T-helper 2 cell treated with Interferon-gamma antibody and Interleukin-4, amounts not matched to agents 5 μg/mL and 100 μg/mL, for 36 hours (primary cell): ENCODE data around the gene POU4F3.
"Not testable (repeated sequence)": the region's sequence is repeated elsewhere in the genome, so short reads cannot be mapped to it uniquely, and the experiment has no call there.

Experiments used
- DNase-seq: peaks from one replicate; pipeline ENCODE4 v3.0.0; 2021; ENCODE audit warnings: low spot score
- H3K27ac Mint-ChIP-seq: one replicate; pipeline ENCODE4 v1.8.0; 2021; ENCODE audit warnings: mild to moderate bottlenecking, mixed read lengths
- H3K27me3 Mint-ChIP-seq: one replicate; pipeline ENCODE4 v1.8.0; 2021; ENCODE audit warnings: low read depth, mixed read lengths
- H3K36me3 Mint-ChIP-seq: one replicate; pipeline ENCODE4 v1.8.0; 2021; ENCODE audit warnings: low read depth, mixed read lengths
- H3K4me1 Mint-ChIP-seq: one replicate; pipeline ENCODE4 v1.8.0; 2021; ENCODE audit warnings: low read depth, mixed read lengths
- H3K4me3 Mint-ChIP-seq: one replicate; pipeline ENCODE4 v1.8.0; 2022; ENCODE audit warnings: mild to moderate bottlenecking, moderate library complexity, mixed read lengths
- H3K9me3 Mint-ChIP-seq: one replicate; pipeline ENCODE4 v1.8.0; 2021; ENCODE audit warnings: mixed read lengths

POU4F3 gene, protein sequence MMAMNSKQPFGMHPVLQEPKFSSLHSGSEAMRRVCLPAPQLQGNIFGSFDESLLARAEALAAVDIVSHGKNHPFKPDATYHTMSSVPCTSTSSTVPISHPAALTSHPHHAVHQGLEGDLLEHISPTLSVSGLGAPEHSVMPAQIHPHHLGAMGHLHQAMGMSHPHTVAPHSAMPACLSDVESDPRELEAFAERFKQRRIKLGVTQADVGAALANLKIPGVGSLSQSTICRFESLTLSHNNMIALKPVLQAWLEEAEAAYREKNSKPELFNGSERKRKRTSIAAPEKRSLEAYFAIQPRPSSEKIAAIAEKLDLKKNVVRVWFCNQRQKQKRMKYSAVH

DNA sequence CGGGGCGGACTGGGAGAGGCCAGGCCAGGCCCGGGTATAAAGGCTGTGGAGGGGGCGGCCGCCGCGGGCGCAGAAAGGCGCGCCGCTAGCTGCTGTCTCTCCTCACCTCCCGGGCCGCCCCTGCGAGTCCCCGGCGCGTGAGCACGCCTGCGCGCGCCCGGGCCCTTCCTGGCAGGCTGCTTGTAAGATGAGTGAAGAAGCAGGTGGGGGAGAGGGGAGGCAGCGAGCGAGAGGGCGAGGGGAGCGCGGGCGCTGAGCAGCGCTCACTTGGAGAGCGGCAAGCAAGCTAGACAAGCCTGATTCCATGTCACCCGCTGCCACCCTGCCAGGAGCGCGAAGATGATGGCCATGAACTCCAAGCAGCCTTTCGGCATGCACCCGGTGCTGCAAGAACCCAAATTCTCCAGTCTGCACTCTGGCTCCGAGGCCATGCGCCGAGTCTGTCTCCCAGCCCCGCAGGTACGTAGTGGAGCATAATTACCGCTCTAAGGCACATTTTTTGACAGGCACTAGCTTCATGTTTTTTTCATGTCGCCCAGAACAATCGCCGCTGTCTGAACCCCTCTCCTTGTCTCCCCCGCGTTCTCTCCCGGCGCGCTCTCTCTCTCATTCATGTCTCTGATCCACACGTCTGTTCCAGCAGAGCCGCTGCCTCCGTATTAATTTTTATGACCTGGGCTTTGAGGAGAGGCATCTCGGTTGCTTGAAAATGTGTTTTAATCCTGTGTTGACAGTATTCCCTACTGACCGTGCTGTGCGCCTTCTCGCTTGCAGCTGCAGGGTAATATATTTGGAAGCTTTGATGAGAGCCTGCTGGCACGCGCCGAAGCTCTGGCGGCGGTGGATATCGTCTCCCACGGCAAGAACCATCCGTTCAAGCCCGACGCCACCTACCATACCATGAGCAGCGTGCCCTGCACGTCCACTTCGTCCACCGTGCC lies at the start of gene POU4F3:
POU4F3 (plus strand) TSS at position 66 of the 941 bp plus-strand sequence; CDS start at position 340, 274 bp downstream.
- Mint-ChIP-seq H3K4me3 (no peak within 1 kb of the TSS), H3K9me3 (no peaks in the 10 kb centered on the region), H3K27ac (peak within 1 kb of the TSS; percentile 68), H3K27me3 (peaks cover 95% of the 10 kb centered on the region), H3K36me3 (no peaks in the 10 kb centered on the region), H3K4me1 (peaks cover 2% of the 10 kb centered on the region)
- no peak for DNase-seq

GRCh38 chr5:146290318-146290717 lies 48.3 kb upstream of the POU4F3 start:
- Mint-ChIP-seq H3K4me3 (no peak overlapping the region), H3K27me3 (no peaks in the 10 kb centered on the region), H3K27ac (no peak overlapping the region), H3K4me1 (no peaks in the 10 kb centered on the region), H3K36me3 (peaks cover 12% of the 10 kb centered on the region), H3K9me3 (no peaks in the 10 kb centered on the region)
- DNase-seq = no peak

- Mint-ChIP-seq H3K4me3 (no peak overlapping the region), H3K27me3 (no peaks in the 10 kb centered on the region), H3K36me3 (peaks cover 7% of the 10 kb centered on the region), H3K9me3 (no peaks in the 10 kb centered on the region), H3K4me1 (no peaks in the 10 kb centered on the region), H3K27ac (no peak overlapping the region)
- no peak for DNase-seq
Measured at GRCh38 chr5:146291421-146292074, 47.1 kb upstream of the POU4F3 start.

DNA sequence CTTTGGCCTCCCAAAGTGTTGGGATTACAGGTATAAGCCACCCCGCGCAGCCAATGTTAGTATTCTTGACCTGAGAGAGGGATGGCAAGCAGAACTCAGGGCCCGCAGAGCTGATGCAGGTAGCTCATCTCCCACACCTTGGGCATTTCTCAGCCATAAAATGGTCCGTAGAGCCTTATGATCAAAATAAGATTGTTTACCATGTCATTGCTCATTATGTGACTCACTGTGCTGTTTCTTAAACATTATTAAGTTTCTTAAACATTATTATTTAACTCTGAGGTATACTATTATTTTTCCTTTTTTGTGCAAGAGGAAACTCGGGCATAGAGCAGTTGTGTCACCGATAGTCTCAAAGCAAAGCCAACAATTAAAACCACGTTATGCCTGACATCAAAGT lies 42.4 kb upstream of the POU4F3 start:
- Mint-ChIP-seq H3K27ac (no peak overlapping the region), H3K4me3 (no peak overlapping the region), H3K9me3 (no peaks in the 10 kb centered on the region), H3K27me3 (peaks cover 3% of the 10 kb centered on the region), H3K36me3 (no peaks in the 10 kb centered on the region), H3K4me1 (no peaks in the 10 kb centered on the region)
- DNase-seq = no peak

GRCh38 chr5:146298920-146299319 lies 39.7 kb upstream of the POU4F3 start:
- not testable (repeated sequence) for H3K27ac Mint-ChIP-seq, H3K4me3 Mint-ChIP-seq, H3K9me3 Mint-ChIP-seq, H3K4me1 Mint-ChIP-seq, H3K36me3 Mint-ChIP-seq, DNase-seq
- H3K27me3 Mint-ChIP-seq = peaks cover 13% of the 10 kb centered on the region

DNA sequence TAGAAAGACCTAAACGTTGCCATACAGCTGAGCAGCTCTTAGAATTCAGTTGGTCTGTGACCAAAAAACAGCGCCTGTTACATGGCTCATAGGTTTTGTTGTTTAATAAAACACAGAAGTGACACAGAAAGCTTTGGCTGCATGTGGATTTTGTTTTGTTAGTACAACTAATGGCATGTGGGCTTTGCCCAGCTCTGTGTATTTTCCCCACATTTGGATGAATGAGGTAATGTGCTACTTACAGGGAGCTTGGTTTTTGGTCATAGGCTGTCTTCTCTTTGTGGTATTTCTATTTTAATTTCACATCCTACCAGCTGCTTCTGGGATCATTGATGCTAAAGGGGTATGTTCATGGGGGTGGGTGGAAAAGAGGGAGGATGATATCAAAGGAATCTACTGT lies 37.0 kb upstream of the POU4F3 start:
- Mint-ChIP-seq H3K27ac (no peak overlapping the region), H3K4me3 (no peak overlapping the region), H3K4me1 (no peaks in the 10 kb centered on the region), H3K27me3 (peaks cover 23% of the 10 kb centered on the region), H3K9me3 (no peaks in the 10 kb centered on the region), H3K36me3 (no peaks in the 10 kb centered on the region)
- no peak for DNase-seq

- Mint-ChIP-seq H3K27ac (no peak overlapping the region), H3K27me3 (peaks cover 23% of the 10 kb centered on the region), H3K4me1 (no peaks in the 10 kb centered on the region), H3K9me3 (no peaks in the 10 kb centered on the region), H3K36me3 (no peaks in the 10 kb centered on the region), H3K4me3 (no peak overlapping the region)
- no peak for DNase-seq
Measured at GRCh38 chr5:146302406-146302805, 36.2 kb upstream of the POU4F3 start.

GRCh38 chr5:146306838-146307237 lies 31.8 kb upstream of the POU4F3 start:
- Mint-ChIP-seq H3K36me3 (no peaks in the 10 kb centered on the region), H3K4me1 (no peaks in the 10 kb centered on the region), H3K9me3 (no peaks in the 10 kb centered on the region), H3K4me3 (no peak overlapping the region), H3K27ac (no peak overlapping the region), H3K27me3 (peaks cover 31% of the 10 kb centered on the region)
- DNase-seq = no peak

GRCh38 chr5:146307796-146308195 lies 30.8 kb upstream of the POU4F3 start:
- Mint-ChIP-seq H3K27me3 (peaks cover 32% of the 10 kb centered on the region), H3K9me3 (no peaks in the 10 kb centered on the region), H3K4me3 (no peak overlapping the region), H3K4me1 (no peaks in the 10 kb centered on the region), H3K27ac (no peak overlapping the region), H3K36me3 (no peaks in the 10 kb centered on the region)
- DNase-seq = no peak

GRCh38 chr5:146310540-146310939 lies 28.1 kb upstream of the POU4F3 start:
- Mint-ChIP-seq H3K9me3 (no peaks in the 10 kb centered on the region), H3K27me3 (peaks cover 33% of the 10 kb centered on the region), H3K4me3 (no peak overlapping the region), H3K36me3 (no peaks in the 10 kb centered on the region), H3K4me1 (peaks cover 2% of the 10 kb centered on the region), H3K27ac (no peak overlapping the region)
- no peak for DNase-seq

- Mint-ChIP-seq H3K36me3 (no peaks in the 10 kb centered on the region), H3K27me3 (peaks cover 29% of the 10 kb centered on the region), H3K4me1 (peaks cover 2% of the 10 kb centered on the region), H3K4me3 (no peak overlapping the region), H3K9me3 (no peaks in the 10 kb centered on the region), H3K27ac (no peak overlapping the region)
- no peak for DNase-seq
Measured at GRCh38 chr5:146311278-146311677, 27.4 kb upstream of the POU4F3 start.

GRCh38 chr5:146313027-146313426 lies 25.6 kb upstream of the POU4F3 start:
- Mint-ChIP-seq H3K4me3 (no peak overlapping the region), H3K36me3 (no peaks in the 10 kb centered on the region)
- no peak for DNase-seq

GRCh38 chr5:146321571-146321970 lies 17.1 kb upstream of the POU4F3 start:
- Mint-ChIP-seq H3K27ac (no peak overlapping the region), H3K9me3 (no peaks in the 10 kb centered on the region), H3K36me3 (no peaks in the 10 kb centered on the region), H3K4me1 (no peaks in the 10 kb centered on the region), H3K4me3 (no peak overlapping the region), H3K27me3 (peaks cover 3% of the 10 kb centered on the region)
- DNase-seq = no peak

More at GRCh38 chr5:146313027-146313426, 25.6 kb upstream of the POU4F3 start:
- peaks cover 2% of the 10 kb centered on the region for H3K4me1 Mint-ChIP-seq
- H3K27ac Mint-ChIP-seq = no peak overlapping the region
- H3K27me3 Mint-ChIP-seq = peaks cover 29% of the 10 kb centered on the region
- H3K9me3 Mint-ChIP-seq = no peaks in the 10 kb centered on the region
